ENCODE measurements around the gene TACC3.
A peak's percentile ranks its signal among the peaks of the same experiment; 100 is the strongest.

Gene TACC3

GRCh38 chr4:1777822-1778641 is 56.7 kb downstream of the TACC3 start:
- DNase-seq, result peak; percentile 57

- no peak for DNase-seq
Observed at GRCh38 chr4:1778642-1779392, 57.5 kb downstream of the TACC3 start.

- no peak for DNase-seq
Observed at GRCh38 chr4:1779588-1780382, 58.5 kb downstream of the TACC3 start.

GRCh38 chr4:1780435-1780834 is 59.1 kb downstream of the TACC3 start:
- DNase-seq, result no peak

DNA sequence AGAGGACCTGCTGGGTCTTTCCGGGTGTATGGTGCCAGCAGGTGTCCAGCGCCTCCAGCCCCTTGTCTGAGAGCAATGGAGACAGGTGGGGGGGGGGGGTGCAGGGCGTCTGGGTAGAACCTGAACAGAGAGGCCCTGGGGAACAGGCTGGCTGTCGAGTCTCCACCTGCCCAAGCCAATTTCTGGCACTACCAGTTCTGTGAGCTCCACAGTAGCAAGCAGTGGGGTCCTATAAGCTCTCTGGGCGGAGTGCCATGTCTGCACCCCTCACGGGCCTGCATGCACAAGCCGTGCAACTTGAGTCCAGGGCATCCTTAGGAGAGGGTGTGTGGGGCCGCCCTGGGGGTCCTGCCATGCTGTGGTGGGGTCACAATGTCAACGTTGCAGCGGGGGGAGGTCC is 61.7 kb downstream of the TACC3 start:
- DNase-seq, result no peak

GRCh38 chr4:1783970-1784369 is 62.6 kb downstream of the TACC3 start:
- peak; percentile 19 for DNase-seq

DNA sequence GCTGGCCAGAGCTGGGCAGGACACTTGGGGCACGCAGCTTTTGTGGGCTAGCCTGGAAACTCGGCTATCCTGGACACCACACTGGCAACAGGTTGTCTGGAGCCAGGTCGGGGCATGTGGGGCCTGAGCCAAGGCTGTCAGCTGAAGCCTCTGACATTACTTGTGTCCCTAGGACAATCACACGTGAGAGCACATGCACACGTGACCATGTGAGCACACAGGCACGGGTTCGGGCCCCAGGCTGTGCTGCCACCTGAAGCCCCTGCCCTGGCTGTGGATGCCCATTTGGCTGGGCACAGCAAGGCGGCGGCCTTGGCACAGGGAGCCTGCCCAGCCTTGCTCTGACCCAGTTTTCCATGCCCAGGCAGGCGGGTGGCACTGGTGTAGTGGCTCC is 63.1 kb downstream of the TACC3 start:
- DNase-seq, result no peak

- DNase-seq, result peak; percentile 61
Observed at GRCh38 chr4:1784789-1785591, 63.7 kb downstream of the TACC3 start.

DNA sequence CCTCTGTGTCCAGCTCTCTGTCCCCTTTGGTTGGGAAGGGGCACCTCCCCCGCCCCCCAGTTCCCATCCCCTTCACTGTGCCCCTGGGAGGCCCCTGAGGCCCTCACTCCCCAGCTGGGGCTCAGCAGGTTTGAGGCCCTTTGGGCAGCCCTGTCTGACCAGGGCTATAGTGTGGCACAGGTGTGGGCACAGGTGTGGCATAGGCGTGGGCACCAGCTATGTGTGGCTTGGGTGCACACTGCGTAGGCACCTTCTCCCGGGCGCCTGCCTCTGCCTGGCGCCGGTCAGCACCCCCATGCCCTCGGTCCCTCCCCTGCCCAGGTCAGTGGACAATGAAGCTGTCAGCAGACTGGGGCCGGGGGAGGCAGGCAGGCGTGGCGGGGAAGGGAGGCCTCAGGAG is 64.3 kb downstream of the TACC3 start:
- no peak for DNase-seq

DNA sequence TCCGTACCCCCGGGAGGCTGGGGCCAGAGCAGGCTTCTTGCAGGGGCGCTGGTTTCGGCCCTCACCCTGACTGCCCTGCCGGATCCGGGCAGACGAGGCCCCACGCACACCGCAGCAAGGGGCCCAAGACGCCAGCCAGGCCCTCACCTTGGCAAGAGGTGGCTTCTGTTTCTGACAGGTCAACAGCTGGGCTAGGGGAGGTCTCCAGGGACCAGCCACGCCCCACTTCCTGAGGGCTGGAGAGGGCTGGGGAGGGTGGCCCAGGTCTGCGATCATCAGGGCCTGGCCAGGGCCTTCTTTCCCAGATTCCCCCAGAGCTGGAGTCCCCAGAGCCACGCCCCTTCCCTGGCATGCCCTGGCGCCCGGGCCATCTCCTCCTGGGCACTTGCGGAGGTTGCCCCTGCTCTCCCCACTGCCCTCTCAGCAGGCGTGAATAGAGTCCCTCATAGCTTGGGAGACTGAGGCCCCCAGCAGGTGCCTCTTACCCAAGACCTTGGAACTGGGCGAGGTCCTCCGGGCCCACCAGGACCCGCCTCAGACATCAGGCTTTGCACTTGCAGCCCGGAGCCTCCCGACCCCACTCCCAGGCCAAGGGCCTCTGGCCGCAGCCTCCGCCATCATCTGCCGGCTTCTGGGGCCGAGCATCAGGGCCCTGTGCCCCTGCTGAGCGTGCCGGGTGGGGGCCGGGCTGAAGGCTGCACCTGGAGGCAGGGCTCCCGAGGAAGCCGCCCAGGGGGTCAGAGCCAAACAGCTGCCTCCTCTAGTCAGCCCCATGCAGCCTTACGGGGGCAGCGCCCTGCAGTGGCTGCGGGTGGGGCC is 65.4 kb downstream of the TACC3 start:
- no peak for DNase-seq

GRCh38 chr4:1787411-1788077 is 66.2 kb downstream of the TACC3 start:
- no peak for DNase-seq

DNA sequence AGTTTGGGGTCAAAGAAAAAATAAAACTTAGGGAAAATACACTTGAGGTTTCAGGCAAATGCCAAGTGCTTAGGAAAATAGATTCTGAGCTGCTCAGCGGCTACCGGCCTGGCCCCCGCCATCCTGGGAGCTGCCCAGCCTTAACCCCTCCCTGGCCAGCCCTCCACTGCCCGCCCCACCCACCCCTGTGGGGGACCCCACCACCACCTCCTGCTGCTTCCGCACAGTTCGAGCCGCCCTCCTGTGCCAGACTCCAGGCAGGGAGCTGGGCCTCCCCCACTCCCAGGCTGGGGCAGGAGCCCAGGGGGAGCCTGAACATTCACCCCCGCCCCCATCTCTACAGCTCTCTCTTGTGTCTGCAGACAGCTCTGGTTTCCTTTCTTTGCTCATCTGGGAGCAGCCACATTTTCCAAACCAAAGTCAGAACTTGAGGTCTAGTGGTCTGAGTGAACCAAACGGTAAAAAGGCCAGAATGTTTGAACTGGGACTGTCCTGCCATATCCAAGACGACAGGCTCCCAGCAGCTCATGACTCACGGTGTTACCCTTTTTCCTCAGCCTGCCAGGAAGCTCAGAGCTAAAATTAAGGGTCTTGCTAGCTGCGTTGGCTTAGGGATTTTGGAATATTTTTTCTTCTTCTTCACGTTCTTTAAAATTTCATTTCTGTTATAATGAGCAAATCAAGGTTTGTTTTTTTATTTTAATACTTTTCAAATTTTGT is 67.1 kb downstream of the TACC3 start:
- no peak for DNase-seq

- no peak for DNase-seq
Observed at GRCh38 chr4:1789552-1789951, 68.2 kb downstream of the TACC3 start.

DNA sequence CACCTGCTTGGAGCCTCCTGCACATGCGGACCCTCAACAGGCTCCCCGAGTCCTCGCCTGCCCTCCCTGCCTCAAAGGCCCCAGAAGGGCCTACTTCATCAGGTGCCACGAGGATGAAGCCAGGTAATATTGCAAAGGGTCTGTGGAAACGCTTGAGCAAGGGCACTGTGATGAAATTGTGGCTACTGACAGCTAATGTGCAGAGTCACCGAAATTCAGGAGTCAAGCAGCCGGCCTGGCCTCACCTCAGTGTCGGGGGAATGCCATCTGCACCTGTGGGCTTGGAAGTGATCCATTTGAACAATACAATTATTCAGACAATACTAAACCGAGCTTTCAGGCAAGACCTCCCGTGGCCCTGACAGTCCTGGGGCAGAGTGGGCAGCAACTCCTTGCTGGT is 68.7 kb downstream of the TACC3 start:
- DNase-seq, result no peak

DNA sequence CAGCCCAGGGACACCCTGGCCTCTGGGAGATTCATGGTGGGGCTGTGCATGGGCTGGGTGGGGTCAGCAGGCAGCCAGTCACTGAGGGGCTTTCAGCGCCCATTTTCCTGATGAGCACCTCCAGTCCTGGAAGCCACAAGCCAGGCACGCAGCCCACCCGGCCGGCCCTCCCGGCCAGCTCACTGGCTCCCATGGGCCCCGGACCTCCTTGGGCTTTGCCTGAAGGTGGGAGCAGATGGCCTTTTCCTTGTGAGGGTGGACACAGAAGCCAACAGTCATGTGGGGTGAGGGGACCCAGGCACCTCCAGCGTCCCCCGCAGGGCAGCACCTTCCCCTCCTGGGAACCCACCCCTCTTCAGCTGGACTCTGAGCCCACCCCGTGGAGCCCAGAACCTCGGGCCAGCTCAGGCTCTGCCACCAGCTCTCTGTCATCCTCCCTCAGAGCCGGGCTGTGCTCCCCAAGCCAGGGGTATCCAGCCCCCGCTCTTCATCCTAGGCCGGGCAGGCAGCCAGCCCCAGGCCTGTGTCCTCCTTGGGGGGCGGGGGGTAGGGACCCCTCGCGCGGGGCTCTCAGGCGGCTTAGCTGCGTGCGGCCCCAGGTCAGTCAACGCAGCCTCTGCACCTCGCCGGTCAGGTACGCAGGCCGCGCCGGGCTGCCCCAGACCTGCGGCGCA is 71.0 kb downstream of the TACC3 start:
- no peak for DNase-seq

- DNase-seq, result no peak
Observed at GRCh38 chr4:1792832-1793495, 71.6 kb downstream of the TACC3 start, which contains the start of gene FGFR3. Gene FGFR3, plus strand, starts transcription at chr4:1793293. Its CDS starts 642 bp downstream, at chr4:1793935.

- no peak for DNase-seq
Observed at GRCh38 chr4:1793496-1793840, 72.1 kb downstream of the TACC3 start.

- DNase-seq, result peak; percentile 77
Observed at GRCh38 chr4:1793940-1794808, 72.9 kb downstream of the TACC3 start.
